ENCODE data around the gene IL1R1. TPM values are rescaled to one million over a fixed set of nuclear protein-coding genes. Genes with fewer than 3 reads are reported as not detected.
"Not testable (repeated sequence)": the region's sequence is repeated elsewhere in the genome, so short reads cannot be mapped to it uniquely, and the experiment has no call there.

Gene IL1R1
- total RNA-seq, 1 donor from 2014 or later = 152 TPM

- TF ChIP-seq CTCF (IDR thresholded peaks at IDR 0.05) = no peak
Measured at GRCh38 chr2:102103284-102103683, 39.3 kb upstream of the IL1R1 start.

GRCh38 chr2:102103992-102104871, 38.3 kb upstream of the IL1R1 start:
- DNase-seq = peak; percentile 72

More at GRCh38 chr2:102103284-102103683, 39.3 kb upstream of the IL1R1 start:
- Histone ChIP-seq H3K36me3 (no peaks in the 10 kb centered on the region), H3K4me3 (no peak overlapping the region), H3K27me3 (ENCODE audit: low read depth) (no peaks in the 10 kb centered on the region), H3K27ac (no peak overlapping the region), H3K9me3 (no peaks in the 10 kb centered on the region), H3K4me1 (peaks cover 42% of the 10 kb centered on the region)
- DNase-seq (no peak), ATAC-seq (no peak)
- intact Hi-C loops (cut with DNase I) = no loop called here

GRCh38 chr2:102106133-102106556, 36.4 kb upstream of the IL1R1 start:
- intact Hi-C loops (cut with DNase I) = no loop called here
- Histone ChIP-seq H3K36me3 (no peaks in the 10 kb centered on the region), H3K9me3 (no peaks in the 10 kb centered on the region), H3K4me1 (peaks cover 61% of the 10 kb centered on the region), H3K27me3 (ENCODE audit: low read depth) (no peaks in the 10 kb centered on the region), H3K27ac (peak overlapping the region; percentile 37), H3K4me3 (peak overlapping the region; percentile 45)
- ATAC-seq = peak; percentile 60 to 66
- TF ChIP-seq CTCF (IDR thresholded peaks at IDR 0.05) = no peak
- DNase-seq = no peak

More at GRCh38 chr2:102103992-102104871, 38.3 kb upstream of the IL1R1 start:
- no peaks in the 10 kb centered on the region for H3K9me3 ChIP-seq
- H3K4me1 ChIP-seq = peaks cover 47% of the 10 kb centered on the region
- H3K27me3 ChIP-seq (ENCODE audit: low read depth) = no peaks in the 10 kb centered on the region
- no peak for TF ChIP-seq CTCF (IDR thresholded peaks at IDR 0.05)
- intact Hi-C loops (cut with DNase I) = no loop called here
- no peaks in the 10 kb centered on the region for H3K36me3 ChIP-seq
- H3K27ac ChIP-seq = peak overlapping the region; percentile 66
- H3K4me3 ChIP-seq = peak overlapping the region; percentile 45
- peak; percentile 82 to 83 for ATAC-seq

- Histone ChIP-seq H3K27ac (peak overlapping the region; percentile 37), H3K4me1 (peaks cover 53% of the 10 kb centered on the region)
- H3K9me3 ChIP-seq = not testable (repeated sequence)
Measured at GRCh38 chr2:102106813-102107740, 35.5 kb upstream of the IL1R1 start.

GRCh38 chr2:102107741-102108070, 34.8 kb upstream of the IL1R1 start:
- intact Hi-C loops (cut with DNase I) = no loop called here

More at GRCh38 chr2:102106813-102107740, 35.5 kb upstream of the IL1R1 start:
- peak overlapping the region; percentile 45 for H3K4me3 ChIP-seq
- intact Hi-C loops (cut with DNase I); DNase-seq; H3K27me3 ChIP-seq (ENCODE audit: low read depth); ATAC-seq; H3K36me3 ChIP-seq: not testable (repeated sequence)

More at GRCh38 chr2:102107741-102108070, 34.8 kb upstream of the IL1R1 start:
- Histone ChIP-seq H3K27me3 (ENCODE audit: low read depth) (no peaks in the 10 kb centered on the region), H3K4me3 (no peak overlapping the region), H3K27ac (no peak overlapping the region), H3K36me3 (no peaks in the 10 kb centered on the region), H3K9me3 (no peaks in the 10 kb centered on the region), H3K4me1 (peaks cover 51% of the 10 kb centered on the region)
- DNase-seq = no peak
- TF ChIP-seq CTCF (IDR thresholded peaks at IDR 0.05) = no peak
- ATAC-seq = no peak

Measured in lower lobe of right lung (tissue), 2 donors.